Fibroblast of villous mesenchyme (primary cell): Measurements from ENCODE around the gene PPP4R3A. TPM values are rescaled to one million over a fixed set of nuclear protein-coding genes. Genes with fewer than 3 reads are reported as not detected.
"Not testable (repeated sequence)": the region's sequence is repeated elsewhere in the genome, so short reads cannot be mapped to it uniquely, and the experiment has no call there.

Source experiments
- DNase-seq: peaks from one replicate; pipeline ENCODE4 v3.0.0-alpha.2; 2010; ENCODE audit warnings: low read depth
- H3K4me3 ChIP-seq: 2 replicates; pipeline ENCODE4 v1.5.1; 2011; ENCODE audit warnings: low read depth, mild to moderate bottlenecking, low read length
- total RNA-seq: library from RNA; depleted of rRNA; stranded (reverse); fragments of >200 nt; gene quantifications from 2 replicates; pipeline ENCODE4 v1.2.3, GENCODE V29; 2012
- TF ChIP-seq, protein P1 (sequence below): IDR thresholded peaks from 2 replicates; pipeline ENCODE4 v1.5.1; 2012; ENCODE audit warnings: low read depth, mild to moderate bottlenecking, low read length; ENCODE audit not compliant: insufficient read depth

PPP4R3A gene
- total RNA-seq, 1 donor = 65.2 TPM

GRCh38 chr14:91439345-91439744, 70.8 kb downstream of the PPP4R3A start:
- TF ChIP-seq, protein P1, sequence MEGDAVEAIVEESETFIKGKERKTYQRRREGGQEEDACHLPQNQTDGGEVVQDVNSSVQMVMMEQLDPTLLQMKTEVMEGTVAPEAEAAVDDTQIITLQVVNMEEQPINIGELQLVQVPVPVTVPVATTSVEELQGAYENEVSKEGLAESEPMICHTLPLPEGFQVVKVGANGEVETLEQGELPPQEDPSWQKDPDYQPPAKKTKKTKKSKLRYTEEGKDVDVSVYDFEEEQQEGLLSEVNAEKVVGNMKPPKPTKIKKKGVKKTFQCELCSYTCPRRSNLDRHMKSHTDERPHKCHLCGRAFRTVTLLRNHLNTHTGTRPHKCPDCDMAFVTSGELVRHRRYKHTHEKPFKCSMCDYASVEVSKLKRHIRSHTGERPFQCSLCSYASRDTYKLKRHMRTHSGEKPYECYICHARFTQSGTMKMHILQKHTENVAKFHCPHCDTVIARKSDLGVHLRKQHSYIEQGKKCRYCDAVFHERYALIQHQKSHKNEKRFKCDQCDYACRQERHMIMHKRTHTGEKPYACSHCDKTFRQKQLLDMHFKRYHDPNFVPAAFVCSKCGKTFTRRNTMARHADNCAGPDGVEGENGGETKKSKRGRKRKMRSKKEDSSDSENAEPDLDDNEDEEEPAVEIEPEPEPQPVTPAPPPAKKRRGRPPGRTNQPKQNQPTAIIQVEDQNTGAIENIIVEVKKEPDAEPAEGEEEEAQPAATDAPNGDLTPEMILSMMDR = no peak
- no peak for DNase-seq
- H3K4me3 ChIP-seq = no peak overlapping the region

GRCh38 chr14:91438845-91439244, 71.3 kb downstream of the PPP4R3A start:
- no peak overlapping the region for H3K4me3 ChIP-seq
- no peak for DNase-seq
- TF ChIP-seq, protein P1 = no peak

- not testable (repeated sequence) for H3K4me3 ChIP-seq, DNase-seq
Measured at GRCh38 chr14:91436266-91436665, 73.8 kb downstream of the PPP4R3A start.

GRCh38 chr14:91429385-91429784, 80.7 kb downstream of the PPP4R3A start:
- no peak overlapping the region for H3K4me3 ChIP-seq
- TF ChIP-seq, protein P1 = no peak
- DNase-seq = no peak

GRCh38 chr14:91428931-91429330, 81.2 kb downstream of the PPP4R3A start:
- DNase-seq, H3K4me3 ChIP-seq: not testable (repeated sequence)

- not testable (repeated sequence) for DNase-seq
Measured at GRCh38 chr14:91425531-91425944, 84.6 kb downstream of the PPP4R3A start.

DNA sequence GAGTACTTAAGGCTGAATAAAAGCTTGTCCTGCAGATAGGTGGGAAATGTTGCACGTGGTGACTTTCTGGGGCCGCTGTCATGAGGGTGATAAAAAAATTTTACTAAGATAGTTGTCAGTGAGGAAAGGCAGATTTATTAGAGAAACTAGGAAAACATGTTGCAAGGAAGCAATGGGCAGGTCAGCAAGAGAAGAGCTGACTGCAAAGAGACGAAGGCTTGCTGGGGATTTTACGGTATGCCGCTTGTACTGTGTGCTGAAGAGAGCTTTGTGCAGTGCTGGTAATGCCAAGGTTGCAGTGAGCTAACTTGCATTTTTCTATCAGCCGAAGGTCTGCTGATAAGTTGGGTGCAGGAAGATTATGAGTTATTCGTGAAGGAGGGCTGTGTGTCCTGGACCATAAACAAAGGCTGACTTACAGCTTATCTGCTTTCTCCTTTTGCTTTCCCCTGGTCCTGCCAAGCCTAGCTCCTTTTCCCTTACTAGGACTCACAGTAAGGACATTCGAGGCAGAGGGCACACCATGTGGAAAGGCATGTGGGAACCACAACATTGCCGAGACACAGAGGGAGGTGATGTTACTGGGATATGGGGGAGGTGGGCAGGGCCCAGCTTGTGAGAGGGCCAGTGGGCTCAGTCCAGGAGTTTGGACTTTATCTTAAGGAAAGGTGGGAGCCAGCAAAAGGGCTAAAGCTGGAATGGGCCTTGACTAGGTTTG, 85.1 kb downstream of the PPP4R3A start:
- no peak for DNase-seq
- TF ChIP-seq, protein P1 = no peak
- H3K4me3 ChIP-seq = no peak overlapping the region

More at GRCh38 chr14:91425531-91425944, 84.6 kb downstream of the PPP4R3A start:
- not testable (repeated sequence) for H3K4me3 ChIP-seq

- no peak for DNase-seq
- TF ChIP-seq, protein P1 = no peak
- no peak overlapping the region for H3K4me3 ChIP-seq
Measured at GRCh38 chr14:91420686-91421085, 89.4 kb downstream of the PPP4R3A start.
